Fibroblast of villous mesenchyme (primary cell): ENCODE results near the gene BCO1. TPM values are rescaled to one million over a fixed set of nuclear protein-coding genes. Genes with fewer than 3 reads are reported as not detected.

ENCODE experiments used
- DNase-seq: peaks from one replicate; pipeline ENCODE4 v3.0.0-alpha.2; 2010; ENCODE audit warnings: low read depth
- H3K4me3 ChIP-seq: 2 replicates; pipeline ENCODE4 v1.5.1; 2011; ENCODE audit warnings: low read depth, mild to moderate bottlenecking, low read length
- total RNA-seq: library from RNA; depleted of rRNA; stranded (reverse); fragments of >200 nt; gene quantifications from 2 replicates; pipeline ENCODE4 v1.2.3, GENCODE V29; 2012
- TF ChIP-seq, protein P1 (sequence below): IDR thresholded peaks from 2 replicates; pipeline ENCODE4 v1.5.1; 2012; ENCODE audit warnings: low read depth, mild to moderate bottlenecking, low read length; ENCODE audit not compliant: insufficient read depth

BCO1 gene
- total RNA-seq, 1 donor: not detected

- TF ChIP-seq, protein P1, sequence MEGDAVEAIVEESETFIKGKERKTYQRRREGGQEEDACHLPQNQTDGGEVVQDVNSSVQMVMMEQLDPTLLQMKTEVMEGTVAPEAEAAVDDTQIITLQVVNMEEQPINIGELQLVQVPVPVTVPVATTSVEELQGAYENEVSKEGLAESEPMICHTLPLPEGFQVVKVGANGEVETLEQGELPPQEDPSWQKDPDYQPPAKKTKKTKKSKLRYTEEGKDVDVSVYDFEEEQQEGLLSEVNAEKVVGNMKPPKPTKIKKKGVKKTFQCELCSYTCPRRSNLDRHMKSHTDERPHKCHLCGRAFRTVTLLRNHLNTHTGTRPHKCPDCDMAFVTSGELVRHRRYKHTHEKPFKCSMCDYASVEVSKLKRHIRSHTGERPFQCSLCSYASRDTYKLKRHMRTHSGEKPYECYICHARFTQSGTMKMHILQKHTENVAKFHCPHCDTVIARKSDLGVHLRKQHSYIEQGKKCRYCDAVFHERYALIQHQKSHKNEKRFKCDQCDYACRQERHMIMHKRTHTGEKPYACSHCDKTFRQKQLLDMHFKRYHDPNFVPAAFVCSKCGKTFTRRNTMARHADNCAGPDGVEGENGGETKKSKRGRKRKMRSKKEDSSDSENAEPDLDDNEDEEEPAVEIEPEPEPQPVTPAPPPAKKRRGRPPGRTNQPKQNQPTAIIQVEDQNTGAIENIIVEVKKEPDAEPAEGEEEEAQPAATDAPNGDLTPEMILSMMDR: no peak
- H3K4me3 ChIP-seq: no peak overlapping the region
- no peak for DNase-seq
These were observed 8.7 kb upstream of the BCO1 start for GRCh38 chr16:81229811-81230210.

GRCh38 chr16:81231014-81231413, 7.5 kb upstream of the BCO1 start:
- no peak for DNase-seq
- TF ChIP-seq, protein P1: no peak
- H3K4me3 ChIP-seq: no peak overlapping the region

GRCh38 chr16:81232740-81233367, 5.6 kb upstream of the BCO1 start:
- DNase-seq: no peak
- no peak overlapping the region for H3K4me3 ChIP-seq
- TF ChIP-seq, protein P1: no peak

GRCh38 chr16:81237282-81237681, 1.2 kb upstream of the BCO1 start:
- no peak overlapping the region for H3K4me3 ChIP-seq
- no peak for DNase-seq
- TF ChIP-seq, protein P1: no peak

DNA sequence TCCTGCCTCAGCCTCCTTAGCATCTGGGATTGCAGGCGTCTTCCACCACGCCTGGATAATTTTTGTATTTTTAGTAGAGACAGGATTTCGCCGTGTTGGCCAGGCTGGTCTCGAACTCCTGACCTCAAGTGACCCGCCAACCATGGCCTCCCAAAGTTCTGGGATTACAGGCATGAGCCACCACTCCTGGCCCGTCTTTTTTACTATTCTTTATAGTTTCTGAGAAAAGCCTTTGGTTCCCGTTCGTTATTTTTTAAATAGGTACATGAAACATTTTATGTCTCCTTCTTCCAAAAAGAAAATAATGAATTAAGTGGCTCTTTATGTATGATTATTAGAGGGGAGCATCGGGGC, 570 bp upstream of the BCO1 start:
- no peak for DNase-seq
- H3K4me3 ChIP-seq: no peak overlapping the region
- TF ChIP-seq, protein P1: no peak

DNA sequence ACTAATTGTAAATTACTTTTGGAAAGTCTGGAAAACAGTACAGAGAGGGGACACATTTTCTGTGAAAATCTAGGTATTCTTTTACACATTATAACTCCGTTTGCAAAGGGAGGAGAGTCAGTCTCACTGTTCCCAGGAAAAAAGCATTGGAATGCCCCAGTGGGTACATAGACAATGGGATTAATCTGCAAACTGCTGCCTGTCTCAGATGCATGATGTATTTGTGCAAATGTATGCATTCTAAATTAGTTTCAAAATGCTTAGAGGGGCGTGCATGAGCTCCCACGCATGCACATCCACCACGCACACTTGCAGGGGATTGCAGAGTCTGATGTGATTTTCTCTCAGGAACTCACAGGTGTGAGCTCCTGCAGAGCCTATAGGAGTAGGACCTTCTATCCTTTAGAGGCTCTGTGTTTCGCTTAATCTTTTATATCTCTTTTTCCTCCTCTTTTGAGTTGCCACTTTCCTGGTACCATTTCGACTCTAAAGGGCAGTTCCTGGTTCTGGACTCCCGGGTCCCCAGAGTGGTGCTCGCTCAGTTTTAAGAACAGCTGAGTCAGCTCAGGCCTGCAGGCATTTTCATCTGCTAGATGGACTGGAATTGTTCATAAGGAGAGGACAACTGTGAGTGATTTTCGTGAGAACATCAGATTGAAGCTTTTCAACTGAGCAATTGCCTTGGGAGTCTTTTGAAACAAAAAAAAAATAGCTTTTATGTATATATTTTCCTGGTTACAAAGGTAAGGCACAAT, 1.1 kb downstream of the BCO1 start:
- H3K4me3 ChIP-seq: no peak overlapping the region
- no peak for DNase-seq
- TF ChIP-seq, protein P1: no peak
